ENCODE results near the gene IFNGR1.
"Not testable (repeated sequence)": the region's sequence is repeated elsewhere in the genome, so short reads cannot be mapped to it uniquely, and the experiment has no call there.

The IFNGR1 gene

GRCh38 chr6:137236581-137237355 lies 17.6 kb upstream of the IFNGR1 start:
- DNase-seq (ENCODE audit: low read depth), result no peak

DNA sequence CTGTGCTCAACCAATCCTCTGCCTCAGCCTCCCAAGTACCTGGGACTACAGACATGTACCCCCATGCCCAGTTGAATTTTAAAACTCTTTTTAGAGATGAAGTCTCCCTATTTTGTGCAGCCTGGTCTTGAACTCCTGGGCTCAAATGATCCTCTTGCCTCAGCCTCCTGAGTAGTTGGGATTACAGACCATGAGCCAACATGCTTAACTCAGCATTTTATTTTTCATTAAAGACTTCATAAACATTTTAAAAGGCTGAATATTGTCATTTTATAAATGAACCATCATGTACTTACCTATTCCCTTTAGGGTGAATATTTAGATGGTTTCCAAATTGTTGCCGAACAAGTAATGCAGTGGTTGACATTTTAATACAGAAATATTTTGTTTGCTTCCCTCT lies 16.5 kb upstream of the IFNGR1 start:
- no peak for DNase-seq (ENCODE audit: low read depth)

DNA sequence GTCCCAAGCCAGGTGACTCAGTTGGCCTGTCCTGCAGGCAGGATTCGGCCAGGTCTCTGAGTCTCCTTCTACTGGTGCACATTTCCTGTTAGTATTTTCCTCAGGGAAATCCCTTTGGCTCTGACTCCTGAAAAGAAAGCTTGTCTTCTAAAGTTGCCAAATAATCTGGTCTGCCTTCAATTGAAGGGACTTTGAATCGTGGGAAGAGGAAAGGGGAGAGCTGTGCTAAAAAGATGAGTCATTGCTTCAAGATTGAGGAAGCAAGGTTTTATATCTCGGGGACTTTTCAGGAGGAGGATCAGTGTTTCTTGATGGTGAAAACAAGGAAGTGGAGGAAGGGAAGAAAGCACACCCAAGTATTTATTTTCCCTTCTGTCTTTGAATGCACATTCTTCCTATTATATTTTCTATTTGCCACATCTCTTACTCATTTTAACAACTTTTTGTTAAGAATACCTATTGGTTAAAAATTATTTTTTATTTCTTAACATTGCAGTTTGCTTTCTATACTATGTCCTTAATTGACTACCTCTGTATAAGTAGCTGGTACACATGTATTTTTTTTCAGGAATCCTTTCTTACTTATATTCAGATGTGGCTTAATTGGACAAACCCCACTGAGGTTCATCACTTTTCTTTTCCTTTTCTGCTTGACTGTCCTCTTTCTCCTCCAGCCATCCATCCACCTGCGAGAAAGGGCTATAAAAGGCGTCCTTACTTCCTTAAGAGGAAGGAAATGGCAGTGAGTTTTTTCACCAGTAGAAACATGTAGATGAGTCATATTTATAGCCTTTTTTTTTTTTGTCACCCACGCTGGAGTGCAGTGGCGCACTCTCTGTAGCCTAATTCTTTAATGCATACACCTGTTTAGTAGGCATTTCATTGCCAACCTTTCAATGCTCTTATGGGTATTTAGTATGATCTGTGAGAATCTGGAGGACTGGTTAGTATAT lies 15.0 kb upstream of the IFNGR1 start:
- no peak for DNase-seq (ENCODE audit: low read depth)

DNA sequence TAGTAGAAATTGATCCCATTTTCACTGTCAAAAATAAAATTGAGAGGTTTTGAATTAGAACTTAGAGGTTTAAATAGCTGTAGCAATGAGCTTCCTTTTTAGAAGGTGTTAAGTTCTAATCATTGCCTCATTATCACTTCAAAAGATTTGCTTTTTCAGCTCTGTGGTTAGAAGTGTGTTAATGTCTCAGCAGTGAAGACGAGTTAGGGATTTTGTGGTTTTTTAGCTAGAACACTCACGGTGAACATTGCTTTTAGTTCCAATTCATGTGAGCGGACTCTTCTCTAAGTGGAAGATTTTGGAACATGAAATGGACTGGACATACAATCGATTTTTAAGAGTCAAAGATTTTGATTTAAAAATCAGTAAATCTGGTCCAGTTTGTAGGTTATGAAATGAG lies 12.7 kb upstream of the IFNGR1 start:
- DNase-seq (ENCODE audit: low read depth), result no peak

GRCh38 chr6:137230956-137231555 lies 11.9 kb upstream of the IFNGR1 start:
- DNase-seq (ENCODE audit: low read depth), result no peak

DNA sequence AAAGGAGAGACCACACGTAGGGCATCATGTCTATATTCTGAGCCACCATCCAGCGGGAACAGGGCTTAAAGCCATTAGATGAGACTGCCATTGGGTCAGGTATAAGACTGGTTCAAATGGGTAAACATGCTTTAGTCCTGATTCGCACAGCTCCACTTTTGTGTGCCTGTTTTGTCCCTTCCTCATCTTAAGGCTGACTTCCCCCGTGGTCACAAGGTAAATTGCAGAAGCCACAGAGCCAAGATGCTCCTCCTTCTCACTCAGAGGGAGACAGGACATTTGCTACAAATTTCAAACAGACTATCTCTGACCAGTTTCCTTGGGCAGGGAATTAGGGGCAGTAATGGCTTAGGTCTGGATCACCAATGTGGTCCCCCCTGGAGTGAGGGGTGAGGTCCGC lies 11.4 kb upstream of the IFNGR1 start:
- DNase-seq (ENCODE audit: low read depth), result no peak

- no peak for DNase-seq (ENCODE audit: low read depth)
Measured at GRCh38 chr6:137229075-137229759, 10.0 kb upstream of the IFNGR1 start.

DNA sequence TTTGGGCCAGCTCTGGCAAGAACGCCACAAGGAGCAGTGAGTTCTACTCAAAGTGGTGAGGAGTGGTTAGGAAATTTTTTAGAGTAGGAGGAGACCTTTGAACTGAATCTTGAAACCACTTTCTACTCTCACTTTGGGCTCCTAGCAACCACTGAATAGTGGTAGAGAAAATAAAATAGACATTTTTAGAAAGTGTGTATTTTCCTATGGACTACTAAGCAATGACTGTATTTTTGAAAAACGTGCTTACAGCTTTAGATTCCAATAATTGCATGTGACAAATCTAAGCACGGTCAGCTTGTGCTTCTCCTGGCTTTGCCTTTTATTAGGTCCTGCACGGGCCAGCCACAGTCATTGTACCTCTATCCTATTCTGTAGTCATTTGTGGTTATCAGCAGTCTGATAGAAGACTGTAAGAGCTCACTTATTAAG lies 8.7 kb upstream of the IFNGR1 start:
- no peak for DNase-seq (ENCODE audit: low read depth)

DNA sequence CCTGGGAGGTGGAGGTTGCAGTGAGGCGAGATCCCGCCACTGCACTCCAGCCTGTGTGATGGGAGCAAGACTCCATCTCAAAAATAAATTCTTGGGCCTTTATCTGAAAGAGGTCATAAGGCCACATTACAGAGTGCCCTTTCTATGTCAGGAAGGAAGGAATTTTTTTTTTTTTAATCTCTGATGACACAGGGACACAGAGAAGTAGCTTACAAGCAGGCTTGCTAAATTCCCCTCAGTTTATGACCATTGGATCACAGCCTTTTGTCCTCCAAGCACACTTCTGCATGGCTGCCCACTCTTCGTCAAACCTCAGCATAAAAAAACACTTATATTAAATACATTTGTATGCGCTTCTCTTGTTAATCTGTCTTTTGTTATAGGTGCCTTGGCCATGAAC lies 7.5 kb upstream of the IFNGR1 start:
- no peak for DNase-seq (ENCODE audit: low read depth)

DNA sequence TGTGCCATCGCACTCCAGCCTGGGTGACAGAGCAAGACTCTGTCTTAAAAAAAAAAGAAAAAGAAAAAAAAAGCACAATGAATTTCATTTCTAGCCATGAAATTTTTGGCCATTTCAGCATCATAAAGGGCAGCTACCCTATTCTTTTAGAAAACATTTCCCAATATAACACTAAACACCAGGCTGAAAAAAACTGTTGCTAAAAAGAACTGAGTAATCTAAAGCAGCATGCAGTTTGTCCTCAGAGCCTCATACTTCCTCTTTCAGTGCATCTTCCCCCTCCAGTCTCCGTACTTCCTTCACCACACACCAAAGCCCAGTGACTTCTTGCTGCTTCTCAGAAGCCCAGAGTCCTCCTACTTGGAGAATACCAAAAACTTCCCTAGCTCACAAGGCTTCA lies 5.6 kb upstream of the IFNGR1 start:
- no peak for DNase-seq (ENCODE audit: low read depth)

GRCh38 chr6:137223370-137224131 lies 4.4 kb upstream of the IFNGR1 start:
- DNase-seq (ENCODE audit: low read depth), result no peak

DNA sequence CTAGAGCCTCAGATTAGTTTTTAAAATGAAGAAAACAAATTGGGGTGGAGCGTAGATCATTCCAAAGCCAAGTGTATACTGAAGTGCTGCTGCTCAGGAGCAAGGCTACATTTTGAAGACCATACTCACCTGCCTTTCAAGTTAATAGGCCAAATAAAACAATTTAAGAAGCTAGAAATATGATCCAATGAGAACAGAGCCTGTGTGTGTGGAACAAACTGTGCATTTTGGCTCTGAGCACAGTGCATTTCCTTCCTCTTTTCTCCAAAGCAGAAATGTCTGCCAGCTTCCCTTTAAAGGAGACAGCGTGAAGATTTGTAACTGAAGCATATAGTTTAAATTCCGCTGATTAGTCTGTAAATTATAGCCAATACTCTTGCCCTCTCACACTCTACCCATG lies 3.2 kb upstream of the IFNGR1 start:
- no peak for DNase-seq (ENCODE audit: low read depth)

- no peak for DNase-seq (ENCODE audit: low read depth)
Measured at GRCh38 chr6:137219664-137220252, 573 bp upstream of the IFNGR1 start.

DNA sequence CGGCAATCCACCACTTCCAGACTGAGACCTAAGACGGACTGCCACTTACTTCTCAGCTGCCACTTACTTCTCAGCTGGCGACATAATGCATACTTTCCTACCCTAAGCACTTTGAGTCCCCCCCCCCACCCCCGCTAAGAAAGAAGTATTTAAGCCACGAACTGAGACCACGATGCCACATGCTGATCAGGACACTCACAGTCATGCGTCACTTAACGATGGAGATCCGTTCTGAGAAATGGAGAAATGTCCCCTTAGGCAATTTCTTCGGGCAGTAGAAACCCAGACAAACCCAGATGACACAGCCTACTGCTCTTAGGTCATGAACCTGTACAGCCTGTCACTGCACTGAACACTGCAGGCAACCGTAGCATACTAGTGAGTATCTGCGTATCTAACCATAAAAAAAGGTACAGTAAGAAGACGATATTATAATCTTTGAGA lies 690 bp downstream of the IFNGR1 start:
- DNase-seq (ENCODE audit: low read depth), result no peak

DNA sequence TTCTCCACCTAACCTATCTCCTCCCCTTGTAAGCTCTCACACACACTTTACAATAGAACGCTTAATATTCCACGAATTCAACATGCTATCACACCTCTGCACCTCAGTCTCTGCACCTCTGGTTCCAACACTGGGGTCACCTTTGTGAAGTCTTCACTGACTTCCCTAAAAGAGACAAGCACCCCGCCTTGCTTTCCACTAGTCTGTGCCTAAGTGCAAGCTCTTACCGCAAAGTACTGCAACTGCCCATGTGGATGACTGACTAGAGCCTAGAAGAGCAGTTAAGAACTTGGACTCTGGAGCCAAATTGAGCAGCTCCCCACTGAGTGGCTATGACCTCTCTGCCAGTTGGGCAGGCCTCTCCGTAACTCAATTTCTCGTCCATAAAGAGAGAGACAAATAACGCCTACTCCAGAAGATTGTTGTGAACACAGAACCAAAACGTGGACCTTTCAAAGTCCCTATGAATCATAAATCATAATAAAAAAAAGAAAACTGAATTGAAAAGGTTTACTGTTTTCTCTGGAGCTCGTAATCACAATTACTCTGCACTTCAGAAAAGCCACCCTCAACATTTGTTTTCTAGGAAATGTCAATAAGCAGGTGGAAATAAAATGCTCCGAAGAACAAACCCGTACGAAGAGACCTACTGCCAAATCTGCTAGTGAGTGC lies 1.2 kb downstream of the IFNGR1 start:
- DNase-seq (ENCODE audit: low read depth), result no peak

DNA sequence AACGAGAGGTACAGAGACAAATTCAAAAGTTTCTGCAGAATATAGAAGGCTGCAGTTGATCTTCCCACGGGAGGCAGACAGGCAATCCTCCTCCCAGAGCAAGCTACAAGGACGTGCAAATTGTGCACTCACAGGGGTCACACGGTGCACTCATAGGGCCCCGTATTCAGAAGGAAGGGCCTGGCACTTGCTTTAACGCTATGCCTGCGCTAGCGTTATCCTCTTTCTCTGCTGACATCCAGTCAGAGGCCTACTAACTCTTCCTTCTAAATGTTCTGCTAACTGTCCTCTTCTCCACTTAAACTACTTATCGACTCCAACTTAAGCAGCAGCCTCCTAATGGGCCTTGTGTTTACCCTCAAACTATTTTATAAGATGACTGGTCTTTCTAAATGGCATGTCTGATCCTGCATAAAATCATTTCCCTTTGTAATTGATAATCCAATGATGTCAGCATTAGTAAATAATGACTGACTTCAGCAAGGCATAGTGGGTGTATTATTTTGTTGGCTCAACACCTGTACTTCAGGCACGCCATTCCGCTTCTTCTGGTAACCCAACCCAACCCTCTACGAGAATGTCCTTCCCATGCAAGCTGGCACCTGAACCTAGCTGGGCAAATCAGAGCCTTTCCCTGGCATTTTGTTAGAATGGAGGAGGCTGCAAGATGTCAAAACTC lies 2.2 kb downstream of the IFNGR1 start:
- no peak for DNase-seq (ENCODE audit: low read depth)

DNA sequence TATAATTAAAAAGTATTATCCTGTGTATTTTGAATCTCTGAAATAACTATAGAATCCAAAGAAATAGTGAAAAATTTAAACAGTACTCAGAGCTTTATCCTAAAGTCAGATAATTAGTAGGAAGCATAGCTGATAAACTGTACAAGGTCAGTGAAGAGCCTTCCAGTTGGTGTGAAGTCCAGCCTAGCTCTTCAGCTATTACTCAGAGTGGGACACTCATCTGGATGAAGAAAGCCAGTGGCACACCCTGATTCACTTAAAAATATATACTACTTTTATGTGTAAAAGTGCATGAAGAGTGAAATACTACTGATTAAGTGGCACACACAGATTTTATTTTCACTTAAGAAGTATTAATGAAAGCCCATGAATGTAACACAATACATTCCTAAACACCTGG lies 3.1 kb downstream of the IFNGR1 start:
- no peak for DNase-seq (ENCODE audit: low read depth)

DNA sequence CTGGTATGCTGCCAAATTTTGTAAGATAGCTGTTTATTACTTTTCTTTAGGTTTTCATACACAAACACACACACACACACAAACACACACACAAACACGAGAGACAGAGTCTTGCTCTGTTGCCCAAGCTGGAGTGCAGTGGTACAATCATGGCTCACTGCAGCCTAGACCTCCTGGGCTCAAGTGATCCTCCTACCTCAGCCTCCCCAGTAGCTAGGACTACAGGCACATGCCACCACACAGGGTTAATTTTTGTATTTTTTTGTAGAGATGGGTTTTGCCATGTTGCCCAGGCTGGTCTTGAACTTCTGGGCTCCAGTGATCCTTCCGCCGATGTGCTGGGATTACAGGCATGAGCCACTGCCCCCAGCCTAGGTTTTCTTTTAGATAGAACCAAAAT lies 3.6 kb downstream of the IFNGR1 start:
- DNase-seq (ENCODE audit: low read depth), result not testable (repeated sequence)

- no peak for DNase-seq (ENCODE audit: low read depth)
Measured at GRCh38 chr6:137214931-137215330, 4.3 kb downstream of the IFNGR1 start.

GRCh38 chr6:137213813-137214212 lies 5.4 kb downstream of the IFNGR1 start:
- no peak for DNase-seq (ENCODE audit: low read depth)
